HG02642 (cell line): ENCODE data around the gene IMPDH1.

Source experiments
- ATAC-seq: cut with Tn5 transposase; IDR thresholded peaks from one replicate; pipeline ENCODE4 v1.9.1; 2021; ENCODE audit warnings: mild to moderate bottlenecking; ENCODE audit not compliant: unreplicated experiment, poor library complexity

The IMPDH1 gene

GRCh38 chr7:128389618-128390329 is 20.0 kb downstream of the IMPDH1 start:
- no peak for ATAC-seq

GRCh38 chr7:128389085-128389617 is 20.6 kb downstream of the IMPDH1 start:
- no peak for ATAC-seq

GRCh38 chr7:128388145-128388485 is 21.7 kb downstream of the IMPDH1 start:
- no peak for ATAC-seq

- peak; percentile 66 for ATAC-seq
Observed at GRCh38 chr7:128387216-128388144, 22.3 kb downstream of the IMPDH1 start.

- ATAC-seq, result no peak
Observed at GRCh38 chr7:128385988-128386925, 23.5 kb downstream of the IMPDH1 start.

GRCh38 chr7:128384726-128385125 is 25.1 kb downstream of the IMPDH1 start:
- no peak for ATAC-seq

- no peak for ATAC-seq
Observed at GRCh38 chr7:128383776-128384175, 26.0 kb downstream of the IMPDH1 start.

GRCh38 chr7:128381161-128381821 is 28.5 kb downstream of the IMPDH1 start:
- no peak for ATAC-seq

GRCh38 chr7:128380483-128381106 is 29.2 kb downstream of the IMPDH1 start:
- no peak for ATAC-seq

GRCh38 chr7:128379900-128380479 is 29.8 kb downstream of the IMPDH1 start:
- no peak for ATAC-seq

- ATAC-seq, result no peak
Observed at GRCh38 chr7:128378637-128379036, 31.1 kb downstream of the IMPDH1 start.

- ATAC-seq, result no peak
Observed at GRCh38 chr7:128376077-128376476, 33.7 kb downstream of the IMPDH1 start.

GRCh38 chr7:128374041-128374440 is 35.7 kb downstream of the IMPDH1 start:
- no peak for ATAC-seq

GRCh38 chr7:128373606-128374005 is 36.2 kb downstream of the IMPDH1 start:
- no peak for ATAC-seq

- ATAC-seq, result no peak
Observed at GRCh38 chr7:128370491-128370890, 39.3 kb downstream of the IMPDH1 start.

GRCh38 chr7:128366986-128367385 is 42.8 kb downstream of the IMPDH1 start:
- no peak for ATAC-seq

- ATAC-seq, result no peak
Observed at GRCh38 chr7:128366300-128366699, 43.5 kb downstream of the IMPDH1 start.

GRCh38 chr7:128365432-128365831 is 44.4 kb downstream of the IMPDH1 start:
- ATAC-seq, result no peak
